A549 (cell line): ENCODE data around the gene MARS1.
"Not testable (repeated sequence)": the region's sequence is repeated elsewhere in the genome, so short reads cannot be mapped to it uniquely, and the experiment has no call there.

Experiments used
- POLR2A ChIP-seq: IDR thresholded peaks from 2 replicates; pipeline ENCODE4 v1.6.1; 2012; ENCODE audit warnings: mild to moderate bottlenecking, low read length
- RARB ChIP-seq: fragments of 250-450 bp; sonication (Bioruptor Pico); IDR thresholded peaks from 2 replicates; pipeline ENCODE4 v1.8.0; 2021; ENCODE audit warnings: mild to moderate bottlenecking, moderate library complexity
- TF ChIP-seq, protein P1 (sequence below): fragments of >200 bp; sonication (Bioruptor Twin); formaldehyde crosslinking; IDR thresholded peaks from 3 replicates; pipeline ENCODE4 v1.5.1; 2016
- TF ChIP-seq, protein P2 (sequence below): IDR thresholded peaks from 2 replicates; pipeline ENCODE4 v1.6.1; 2012; ENCODE audit warnings: low read depth, borderline replicate concordance

DNA sequence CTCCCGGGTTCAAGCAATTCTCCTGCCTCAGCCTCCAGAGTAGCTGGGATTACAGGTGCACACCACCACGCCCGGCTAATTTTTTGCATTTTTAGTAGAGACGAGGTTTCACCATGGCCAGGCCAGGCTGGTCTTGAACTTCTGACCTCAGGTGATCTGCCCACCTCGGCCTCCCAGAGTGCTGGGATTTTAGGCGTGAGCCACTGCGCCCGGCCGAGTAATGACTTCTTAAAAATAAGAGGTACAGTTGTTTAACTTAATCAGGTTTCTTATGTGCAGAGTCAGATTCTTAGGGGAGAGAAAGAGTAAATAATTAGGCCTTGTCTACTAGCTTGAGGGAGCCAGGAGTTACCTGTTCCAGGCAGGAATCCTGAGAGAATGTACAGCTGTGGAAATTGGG, 26.4 kb downstream of the MARS1 start:
- TF ChIP-seq POLR2A, RARB: not testable (repeated sequence)
- TF ChIP-seq, protein P1, sequence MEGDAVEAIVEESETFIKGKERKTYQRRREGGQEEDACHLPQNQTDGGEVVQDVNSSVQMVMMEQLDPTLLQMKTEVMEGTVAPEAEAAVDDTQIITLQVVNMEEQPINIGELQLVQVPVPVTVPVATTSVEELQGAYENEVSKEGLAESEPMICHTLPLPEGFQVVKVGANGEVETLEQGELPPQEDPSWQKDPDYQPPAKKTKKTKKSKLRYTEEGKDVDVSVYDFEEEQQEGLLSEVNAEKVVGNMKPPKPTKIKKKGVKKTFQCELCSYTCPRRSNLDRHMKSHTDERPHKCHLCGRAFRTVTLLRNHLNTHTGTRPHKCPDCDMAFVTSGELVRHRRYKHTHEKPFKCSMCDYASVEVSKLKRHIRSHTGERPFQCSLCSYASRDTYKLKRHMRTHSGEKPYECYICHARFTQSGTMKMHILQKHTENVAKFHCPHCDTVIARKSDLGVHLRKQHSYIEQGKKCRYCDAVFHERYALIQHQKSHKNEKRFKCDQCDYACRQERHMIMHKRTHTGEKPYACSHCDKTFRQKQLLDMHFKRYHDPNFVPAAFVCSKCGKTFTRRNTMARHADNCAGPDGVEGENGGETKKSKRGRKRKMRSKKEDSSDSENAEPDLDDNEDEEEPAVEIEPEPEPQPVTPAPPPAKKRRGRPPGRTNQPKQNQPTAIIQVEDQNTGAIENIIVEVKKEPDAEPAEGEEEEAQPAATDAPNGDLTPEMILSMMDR: not testable (repeated sequence)
- TF ChIP-seq, protein P2, sequence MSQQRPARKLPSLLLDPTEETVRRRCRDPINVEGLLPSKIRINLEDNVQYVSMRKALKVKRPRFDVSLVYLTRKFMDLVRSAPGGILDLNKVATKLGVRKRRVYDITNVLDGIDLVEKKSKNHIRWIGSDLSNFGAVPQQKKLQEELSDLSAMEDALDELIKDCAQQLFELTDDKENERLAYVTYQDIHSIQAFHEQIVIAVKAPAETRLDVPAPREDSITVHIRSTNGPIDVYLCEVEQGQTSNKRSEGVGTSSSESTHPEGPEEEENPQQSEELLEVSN: not testable (repeated sequence)
